Posterior vena cava (tissue), 2 donors: ENCODE results near the gene QSOX2. TPM values are rescaled to one million over a fixed set of nuclear protein-coding genes. Genes with fewer than 3 reads are reported as not detected.

Source experiments
- DNase-seq: peaks from one replicate; pipeline ENCODE4 v3.0.0-alpha.2; 2020; ENCODE audit warnings: low spot score
- intact Hi-C, 2 donors: fragments of 100-400 bp; cut with DNase I; formaldehyde crosslinking; loops; one replicate each; pipeline versions ENCODE4 v1.14.1 to v1.14.2; 2022 to 2023
- total RNA-seq, 2 donors: library from RNA; stranded (reverse); fragmentation: NEBNext Ultra II Directional; extraction: Animal tissue kit (Norgen Biotek cat#: 25700); gene quantifications; one replicate each; pipeline ENCODE4 v1.2.1, GENCODE V29; 2021
- donor health status: DM: yes; HTN: yes; CAD: no.
- donor health status: DM: yes; HTN: yes; CAD: no.

QSOX2 gene
- total RNA-seq, 2 donors from 2014 or later = 5.8 to 6.6 TPM

DNA sequence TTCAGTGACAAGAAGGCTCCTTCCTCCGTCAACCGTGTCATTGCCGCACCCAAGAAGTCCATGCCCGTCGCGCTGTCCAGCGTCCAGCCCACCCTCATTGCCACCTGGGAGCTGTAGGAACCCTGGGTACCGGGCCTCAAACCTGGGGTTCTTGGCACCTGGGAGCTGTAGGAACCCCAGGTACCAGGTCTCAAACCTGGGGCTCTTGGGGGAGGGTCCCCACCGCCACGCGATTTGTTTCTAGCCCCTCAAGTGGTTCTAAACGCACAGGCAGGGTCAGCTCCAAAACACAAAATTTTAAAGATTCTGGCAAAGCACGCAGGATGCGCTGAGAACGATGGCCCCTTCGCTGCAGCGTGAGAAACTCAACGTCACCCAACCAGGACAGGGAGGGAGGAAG, 58.4 kb downstream of the QSOX2 start:
- DNase-seq = no peak
- intact Hi-C loops = loop anchor here in 1 of 2 donors (10.0 kb wide), 1 partner anchor 98 kb away; no protein-coding TSS in a partner anchor

DNA sequence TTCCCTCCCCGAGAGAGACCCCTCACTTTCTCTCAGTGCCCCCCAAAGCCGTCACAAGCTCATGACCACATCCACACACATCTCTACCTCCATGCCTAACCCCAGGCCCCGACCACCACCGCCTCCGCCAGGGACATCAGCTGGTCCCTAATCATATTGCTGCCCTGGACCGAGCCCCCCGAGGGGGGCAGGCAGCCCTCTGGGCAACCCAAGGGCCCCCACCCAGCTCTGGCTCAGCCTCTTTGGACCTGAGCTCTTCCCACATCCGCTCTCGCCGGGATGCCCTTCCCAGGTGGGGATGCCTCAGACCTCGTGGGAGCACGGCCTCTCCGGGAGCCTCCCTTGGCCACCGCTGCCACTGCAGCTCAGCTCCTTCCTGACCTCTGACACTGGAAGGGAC, 59.2 kb downstream of the QSOX2 start:
- intact Hi-C loops = loop anchor here in 1 of 2 donors (10.0 kb wide), 1 partner anchor 98 kb away; no protein-coding TSS in a partner anchor
- no peak for DNase-seq

DNA sequence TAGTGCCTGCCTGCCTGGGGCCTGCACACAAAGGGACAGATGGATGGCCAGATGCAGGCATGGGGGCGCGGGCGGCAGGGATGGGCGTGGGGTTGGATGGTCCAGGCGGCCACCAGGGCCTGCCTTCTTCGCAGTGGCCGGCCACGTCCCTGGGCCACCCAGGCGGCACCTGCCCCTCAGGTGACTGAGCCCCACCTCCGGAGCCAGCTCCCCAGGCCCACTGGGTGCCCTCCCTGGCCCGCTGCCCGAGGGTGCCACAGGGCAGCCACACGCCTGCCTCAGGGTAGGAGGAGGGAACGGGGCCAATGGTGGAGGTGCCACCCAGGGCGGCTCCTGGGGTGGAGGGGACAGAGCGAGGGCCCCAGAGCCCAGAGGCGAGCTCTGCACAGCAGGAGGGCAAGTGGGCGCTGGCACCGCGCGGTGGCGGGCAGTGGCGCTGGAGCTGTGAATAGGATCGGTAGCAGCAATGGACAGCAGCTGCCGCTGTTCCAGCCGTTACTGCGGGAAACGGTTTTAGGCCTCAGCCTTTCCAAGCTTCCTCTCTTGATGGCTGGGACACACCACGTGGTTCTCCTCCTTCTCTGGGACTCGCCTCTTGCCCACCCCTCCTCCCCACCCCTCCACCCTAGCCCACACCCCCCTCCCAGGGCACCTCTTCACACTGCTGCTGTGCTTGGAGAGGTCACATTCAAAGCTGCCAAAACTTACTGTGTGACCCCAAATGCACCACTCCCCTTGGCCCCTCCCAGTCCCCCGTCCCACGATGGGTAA, 59.8 kb downstream of the QSOX2 start:
- no peak for DNase-seq
- intact Hi-C loops = loop anchor here in 1 of 2 donors (10.0 kb wide), 1 partner anchor 99 kb away; no protein-coding TSS in a partner anchor

DNA sequence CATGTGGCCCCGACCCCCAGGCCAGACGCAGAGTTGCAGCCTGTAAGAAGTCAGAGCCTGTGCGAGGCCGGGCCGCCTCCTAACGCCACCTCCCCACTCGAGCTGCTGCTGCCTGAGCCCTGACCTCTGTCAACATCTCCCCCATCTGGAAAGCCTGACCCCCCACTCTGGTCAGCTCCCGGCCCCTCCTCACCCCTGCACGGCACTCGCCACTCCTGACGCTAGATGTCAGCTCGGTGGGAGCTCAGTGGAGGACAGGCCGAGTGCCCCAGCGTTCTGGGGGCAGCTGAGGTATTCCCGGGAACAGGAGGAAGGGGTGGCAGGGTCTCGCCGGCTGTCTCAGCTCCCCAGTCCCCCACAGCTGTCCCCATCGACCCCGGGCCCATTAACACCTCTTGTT, 60.5 kb downstream of the QSOX2 start:
- intact Hi-C loops = loop anchor here in 1 of 2 donors (10.0 kb wide), 1 partner anchor 100 kb away; no protein-coding TSS in a partner anchor
- no peak for DNase-seq

DNA sequence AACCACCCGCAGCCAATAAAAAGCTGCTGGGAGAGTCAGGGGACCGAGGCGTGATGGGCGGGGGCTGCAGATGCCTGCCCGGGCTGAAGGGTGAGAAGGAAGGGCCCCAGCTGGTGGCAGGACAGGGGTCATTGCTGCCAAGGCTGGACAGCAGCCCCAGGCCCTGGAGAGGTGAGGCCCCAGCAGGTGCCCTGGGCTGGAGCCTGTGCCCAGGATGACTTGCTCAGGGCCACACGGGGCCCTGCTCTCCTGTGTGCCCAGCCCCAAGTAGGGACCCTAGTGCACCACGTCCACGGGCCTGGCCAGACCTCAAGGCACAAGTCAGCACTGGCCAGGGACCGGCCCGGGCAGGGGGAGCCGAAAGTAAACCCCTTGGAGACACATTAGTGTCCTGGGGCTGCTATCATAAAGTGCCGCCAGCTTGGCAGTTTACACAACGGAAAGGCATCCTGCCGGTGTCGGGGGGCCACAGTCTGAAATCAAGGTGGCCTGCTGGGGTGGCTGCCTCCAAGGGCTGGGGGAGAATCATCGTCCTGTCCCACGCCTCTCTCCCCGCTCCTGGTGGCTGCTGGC, 62.7 kb downstream of the QSOX2 start:
- DNase-seq = no peak
- intact Hi-C loops = loop anchor here in 1 of 2 donors (10.0 kb wide), 1 partner anchor 102 kb away; no protein-coding TSS in a partner anchor

DNA sequence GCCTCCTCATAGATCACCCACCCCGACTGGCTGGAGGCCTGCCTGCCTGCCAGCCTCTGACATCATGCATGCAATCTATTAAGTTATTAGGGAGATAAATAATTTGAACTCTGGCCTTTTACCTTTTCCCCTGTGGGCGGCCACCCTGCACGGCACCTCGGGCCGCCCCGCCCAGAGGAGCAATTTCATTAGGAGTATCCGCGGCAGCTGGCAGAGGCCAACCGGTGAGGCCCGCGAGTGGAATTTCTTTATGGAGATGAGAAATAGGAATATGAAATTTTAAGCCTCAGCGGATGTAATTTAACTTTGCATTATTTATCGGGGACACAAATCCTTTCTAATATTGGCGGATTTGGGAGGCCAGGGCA, 63.2 kb downstream of the QSOX2 start:
- DNase-seq = no peak
- intact Hi-C loops = loop anchor here in 1 of 2 donors (10.0 kb wide), 1 partner anchor 102 kb away; no protein-coding TSS in a partner anchor

DNA sequence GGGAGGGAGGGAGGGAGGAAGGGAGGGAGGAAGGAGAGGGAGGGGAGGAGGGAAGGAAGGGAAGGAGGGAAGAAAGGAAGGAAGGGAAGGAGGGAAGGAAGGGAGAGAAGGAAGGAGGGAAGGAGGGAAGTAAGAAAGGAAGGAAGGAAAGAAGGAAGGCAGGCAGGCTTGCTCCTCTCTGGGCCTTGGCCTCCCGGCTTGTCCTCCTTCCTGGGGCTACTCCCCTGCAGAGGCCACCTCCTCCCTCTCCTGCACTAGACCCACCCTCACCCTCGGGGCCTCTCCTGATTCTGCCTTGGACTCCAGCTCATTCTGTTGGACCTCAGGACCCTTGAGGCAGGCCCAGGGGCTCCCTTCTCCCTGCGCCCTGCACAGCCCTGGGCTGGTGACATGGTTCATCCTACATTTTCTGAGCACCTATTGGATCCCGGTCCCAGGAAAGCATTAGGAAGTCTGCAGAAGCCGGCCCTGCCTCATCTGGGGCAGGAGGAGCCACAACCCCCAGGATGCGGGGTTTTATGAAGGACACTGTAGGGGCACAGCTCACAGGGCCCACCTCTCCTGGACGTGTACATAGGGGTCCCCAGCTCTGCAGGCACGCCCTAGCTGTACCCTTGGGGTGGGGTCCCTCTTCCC, 63.7 kb downstream of the QSOX2 start:
- intact Hi-C loops = loop anchor here in 1 of 2 donors (10.0 kb wide), 1 partner anchor 103 kb away; no protein-coding TSS in a partner anchor
- no peak for DNase-seq

DNA sequence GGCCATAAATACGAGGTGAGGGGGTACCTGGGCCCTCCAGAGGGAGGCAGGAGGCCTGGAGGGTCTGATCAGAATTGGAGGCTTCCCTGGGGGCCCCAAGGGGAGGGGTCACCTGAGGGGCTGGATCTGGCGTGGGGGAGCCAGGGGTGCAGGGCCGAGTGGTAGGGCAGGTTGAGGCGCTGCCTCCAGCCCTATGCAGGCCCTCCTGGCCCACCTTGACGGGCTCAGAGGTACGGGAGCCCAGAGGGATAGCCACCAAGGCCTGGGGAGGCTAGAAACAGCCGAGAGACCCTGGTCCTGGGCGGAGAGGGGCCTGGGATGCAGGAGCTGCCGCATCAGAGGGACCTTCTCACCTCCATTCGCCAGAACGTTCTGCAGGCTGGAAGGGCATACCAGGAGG, 65.0 kb downstream of the QSOX2 start:
- no peak for DNase-seq
- intact Hi-C loops = loop anchor here in 1 of 2 donors (10.0 kb wide), 1 partner anchor 104 kb away; no protein-coding TSS in a partner anchor

DNA sequence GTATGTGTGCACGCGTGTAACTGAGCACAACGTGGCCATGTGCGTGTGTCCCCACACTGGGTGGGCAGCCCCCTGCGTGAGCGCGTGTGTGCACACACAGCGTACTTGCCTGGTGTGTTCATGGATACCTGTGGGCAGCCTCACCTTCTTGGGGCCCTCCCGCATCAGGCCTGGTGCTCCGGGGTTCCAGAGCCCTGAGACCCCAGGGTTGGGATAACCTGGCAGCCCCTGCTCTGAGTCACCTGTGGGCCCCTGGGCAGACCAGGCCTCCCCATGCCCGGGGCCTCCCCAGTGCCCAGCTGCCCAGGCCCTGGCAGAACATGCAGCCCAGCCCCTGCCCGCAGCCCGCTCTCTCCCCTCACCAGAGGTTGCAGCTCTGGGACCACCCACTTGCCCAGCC, 65.9 kb downstream of the QSOX2 start:
- intact Hi-C loops = loop anchor here in 1 of 2 donors (10.0 kb wide), 2 partner anchors 105 to 585 kb away; partner anchors contain the start of gene LCN15
- no peak for DNase-seq

DNA sequence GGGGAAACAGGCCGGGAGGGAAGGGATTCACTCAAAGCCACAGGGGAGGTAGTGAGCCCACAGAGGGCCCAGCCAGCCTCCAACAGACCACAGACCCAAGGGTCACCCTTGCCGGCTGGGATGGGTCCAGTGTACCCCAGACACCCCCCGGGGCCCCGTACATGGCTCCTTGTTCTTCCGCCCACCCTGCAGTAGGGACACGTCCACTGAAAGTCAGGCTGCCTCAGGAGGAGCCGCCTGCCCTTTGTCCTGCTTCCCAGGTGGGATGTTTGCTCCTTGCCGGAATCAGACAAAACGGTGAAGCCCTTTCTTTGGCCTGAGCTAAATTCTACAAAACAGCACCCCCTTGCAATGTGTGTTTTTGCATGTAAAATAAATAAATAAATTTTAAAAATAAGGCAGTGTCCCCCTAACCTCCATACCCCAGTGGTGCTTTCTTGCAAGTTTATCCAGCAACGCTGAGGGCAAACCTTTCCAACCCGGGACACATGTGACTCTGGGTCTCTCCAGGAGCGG, 66.5 kb downstream of the QSOX2 start:
- DNase-seq = no peak
- intact Hi-C loops = loop anchor here in 1 of 2 donors (10.0 kb wide), 1 partner anchor 586 kb away; the partner anchor contains the start of gene LCN15

DNA sequence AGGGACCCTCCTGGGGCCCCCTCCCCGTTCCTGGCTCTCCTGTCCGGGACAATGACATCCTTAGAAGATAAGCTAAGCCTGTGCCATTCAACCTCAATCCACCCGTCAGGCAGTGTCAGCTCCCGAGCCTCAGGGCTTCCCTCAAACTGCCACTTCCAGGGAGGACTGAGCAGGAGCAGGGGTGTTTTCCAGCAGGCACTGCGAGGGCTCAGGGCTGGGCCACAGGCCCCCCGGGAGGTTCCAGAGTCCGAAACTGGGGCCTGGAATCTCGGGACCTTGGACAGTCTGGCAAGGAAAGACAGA, 66.9 kb downstream of the QSOX2 start:
- no peak for DNase-seq
- intact Hi-C loops = loop anchor here in 1 of 2 donors (10.0 kb wide), 1 partner anchor 586 kb away; the partner anchor contains the start of gene LCN15

DNA sequence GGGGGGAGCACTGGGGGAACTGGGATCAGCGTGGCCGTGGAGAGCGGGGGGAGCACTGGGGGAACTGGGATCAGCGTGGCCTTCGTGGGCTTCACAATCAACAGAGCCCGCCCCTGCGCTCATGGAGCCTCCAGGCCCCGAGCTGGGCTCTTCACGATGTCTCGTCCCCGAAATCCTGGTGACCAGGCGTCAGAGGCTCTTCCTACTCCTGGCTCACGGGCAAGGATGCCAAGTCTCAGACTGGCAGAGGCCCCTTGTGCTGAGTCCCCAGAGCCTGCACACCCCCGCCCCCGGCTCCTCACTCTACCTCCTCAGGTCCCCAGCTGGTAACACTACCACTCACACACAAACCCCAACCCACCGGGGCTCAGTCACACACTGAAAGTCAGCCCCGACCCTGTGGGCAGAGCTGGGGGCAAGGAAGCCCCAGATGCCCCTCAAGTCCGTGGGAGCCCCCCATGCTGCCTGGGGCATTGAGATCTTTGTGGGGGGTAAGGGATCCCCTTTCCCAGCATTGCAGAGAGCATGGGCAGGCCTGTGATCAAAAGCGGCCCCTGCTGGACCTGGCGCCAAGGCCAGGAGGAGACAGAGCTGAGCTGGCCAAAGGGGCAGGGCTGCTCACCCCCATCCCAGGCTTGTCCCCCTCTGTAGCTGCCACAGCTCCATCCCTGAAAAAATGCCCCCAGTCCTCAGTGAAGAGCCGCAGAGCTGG, 67.4 kb downstream of the QSOX2 start:
- intact Hi-C loops = loop anchor here in 1 of 2 donors (10.0 kb wide), 1 partner anchor 587 kb away; the partner anchor contains the start of gene LCN15
- no peak for DNase-seq

DNA sequence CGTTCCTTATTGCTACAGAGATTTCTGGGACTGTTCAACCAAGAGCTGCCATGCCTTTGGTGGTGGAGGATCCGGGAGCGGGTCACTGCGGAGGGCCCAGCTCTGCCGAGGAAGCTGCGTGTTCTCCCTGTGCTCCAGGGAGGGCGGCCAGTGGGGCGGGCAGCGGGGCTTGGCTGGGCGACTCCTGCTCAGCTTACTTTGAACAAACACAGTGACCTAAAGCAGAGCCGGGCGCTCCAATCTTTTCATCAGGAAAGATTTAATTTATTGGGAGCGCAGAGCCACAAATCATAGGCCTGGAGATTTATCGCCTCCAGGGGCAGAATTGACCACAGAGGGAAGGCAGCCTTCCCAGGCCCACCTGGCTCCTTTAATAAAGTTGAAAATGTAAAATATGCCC, 68.4 kb downstream of the QSOX2 start:
- DNase-seq = no peak
- intact Hi-C loops = loop anchor here in 1 of 2 donors (10.0 kb wide), 1 partner anchor 588 kb away; the partner anchor contains the start of gene LCN15

DNA sequence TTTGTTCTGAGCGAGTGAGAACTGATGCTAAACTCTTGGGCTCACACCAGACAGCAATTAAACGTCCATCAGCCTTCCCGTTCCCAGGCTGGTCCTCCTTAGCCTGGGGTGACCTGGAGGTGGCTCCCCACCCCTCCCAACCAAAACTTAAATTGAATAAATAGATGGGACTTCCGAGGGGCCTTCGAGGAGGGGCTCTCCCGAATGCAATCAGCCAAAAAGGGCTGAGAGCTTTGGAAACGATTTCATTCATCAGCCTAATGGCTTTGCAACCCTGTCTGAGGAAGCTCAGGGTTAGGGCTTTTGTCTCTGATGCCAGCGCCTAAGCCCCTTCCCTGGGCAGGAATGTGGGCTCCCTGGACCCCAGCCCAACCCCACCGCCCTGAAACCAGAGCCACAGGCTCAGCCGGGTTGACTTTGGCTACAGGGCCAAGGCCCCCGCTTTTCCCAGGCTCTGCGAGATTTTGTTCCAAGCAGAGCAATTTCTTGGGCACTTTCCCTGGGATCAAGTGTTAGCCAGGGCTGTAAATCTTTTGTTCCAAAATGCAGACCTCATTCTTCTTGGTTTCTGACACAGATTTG, 69.9 kb downstream of the QSOX2 start:
- no peak for DNase-seq
- intact Hi-C loops = loop anchor here in 1 of 2 donors (10.0 kb wide), 1 partner anchor 589 kb away; the partner anchor contains the start of gene LCN15

DNA sequence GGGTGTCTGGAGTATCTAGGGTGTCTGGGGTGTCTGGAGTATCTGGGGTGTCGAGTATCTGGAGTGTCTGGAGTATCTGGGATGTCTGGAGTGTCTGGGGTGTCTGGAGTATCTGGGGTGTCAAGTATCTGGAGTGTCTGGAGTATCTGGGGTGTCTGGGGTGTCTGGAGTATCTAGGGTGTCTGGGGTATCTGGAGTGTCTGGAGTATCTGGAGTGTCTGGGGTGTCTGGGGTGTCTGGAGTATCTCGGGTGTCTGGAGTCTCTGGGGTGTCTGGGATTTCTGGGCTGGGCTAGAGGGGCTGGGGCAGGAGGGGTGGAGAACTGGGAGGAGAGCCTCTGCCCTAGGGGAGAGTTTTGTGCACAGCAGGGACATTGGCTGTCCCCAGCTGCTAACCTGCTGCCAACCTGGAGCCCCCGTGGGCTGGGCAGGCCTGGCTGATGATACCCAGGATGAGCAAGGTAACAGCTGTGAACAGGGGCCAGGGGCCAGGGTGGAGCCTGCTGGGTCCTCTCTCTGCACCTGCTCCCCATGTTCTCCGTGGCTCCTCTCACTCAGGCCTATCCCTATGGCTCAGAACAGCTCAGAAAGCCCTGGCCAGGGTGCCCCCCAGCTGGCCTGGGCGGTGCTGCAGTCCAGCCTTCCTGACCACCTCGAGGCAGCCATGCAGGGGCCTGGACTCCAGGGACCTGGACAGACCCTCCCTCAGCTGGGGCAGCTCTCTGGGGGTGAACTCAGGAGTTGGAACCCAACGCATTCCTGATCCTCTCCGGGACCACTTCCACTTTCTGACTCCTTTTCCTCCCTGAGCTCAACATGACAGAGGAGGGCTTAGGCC, 70.6 kb downstream of the QSOX2 start:
- no peak for DNase-seq
- intact Hi-C loops = loop anchor here in 1 of 2 donors (10.0 kb wide), 1 partner anchor 590 kb away; the partner anchor contains the start of gene LCN15

DNA sequence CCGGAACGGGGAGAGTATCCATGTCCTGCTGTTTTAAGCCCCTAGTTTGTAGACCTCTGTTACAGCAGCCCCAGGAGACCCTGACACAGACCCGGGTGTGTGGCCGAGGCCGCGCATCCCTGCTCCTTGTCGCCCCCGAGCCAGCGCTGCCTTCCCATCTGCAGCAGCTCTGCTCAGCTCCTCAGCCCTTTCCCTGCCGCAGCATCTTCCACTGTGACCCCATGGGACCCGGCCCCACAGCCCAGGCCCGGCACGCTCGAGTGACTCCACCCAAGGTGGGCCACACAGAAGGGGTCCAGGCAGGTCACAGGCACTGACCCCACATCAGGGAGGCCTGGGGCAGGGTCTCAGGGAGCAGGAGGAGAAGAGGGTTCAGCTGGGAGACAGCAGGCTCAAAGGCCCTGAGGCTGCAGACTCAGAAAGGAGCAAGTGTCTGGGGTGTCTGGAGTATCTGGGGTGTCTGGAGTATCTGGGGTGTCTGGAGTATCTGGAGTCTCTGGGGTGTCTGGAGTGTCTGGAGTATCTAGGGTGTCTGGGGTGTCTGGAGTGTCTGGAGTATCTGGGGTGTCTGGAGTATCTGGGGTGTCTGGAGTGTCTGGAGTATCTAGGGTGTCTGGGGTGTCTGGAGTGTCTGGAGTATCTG, 71.8 kb downstream of the QSOX2 start:
- DNase-seq = no peak
- intact Hi-C loops = loop anchor here in 1 of 2 donors (10.0 kb wide), 1 partner anchor 591 kb away; the partner anchor contains the start of gene LCN15
